HCT116 (cell line): Measurements from ENCODE around the gene AUTS2. TPM values are rescaled to one million over a fixed set of nuclear protein-coding genes. Genes with fewer than 3 reads are reported as not detected.

Source experiments
- ATAC-seq: fragments of 200-7000 bp; cut with Tn5 transposase; 2 replicates; pipeline ENCODE4 v1.9.1; 2020; ENCODE audit warnings: mild to moderate bottlenecking, moderate library complexity
- BruUV-seq: library from RNA; stranded (reverse); fragments of 400-500 nt; replicated peaks from 2 replicates; lab custom pipeline; 2021; lab: Mats Ljungman, UMichigan
- CTCF ChIA-PET: fragments of 300-600 bp; sonication (Branson Sonifier 250); formaldehyde crosslinking; loops from one replicate; lab custom pipeline; 2021; ENCODE audit warnings: antibody characterized with exemption; lab: Charles Lee
- POLR2A ChIA-PET: fragments of 300-600, 350-600 bp; sonication (Branson Sonifier 250); formaldehyde crosslinking; loops from one replicate; lab custom pipeline; 2021; ENCODE audit warnings: antibody characterized with exemption; lab: Charles Lee
- RAD21 ChIA-PET, 2 experiments: fragments of 300-600 bp; sonication (Branson Sonifier 250); formaldehyde crosslinking; loops; one replicate each; lab custom pipeline; 2023; ENCODE audit warnings: low total read pairs in 2 of 2; ENCODE audit not compliant: uncharacterized antibody in 2 of 2, unreplicated experiment in 2 of 2, low non-redundant PET in 1 of 2; lab: Charles Lee
- DNase-seq: peaks from one replicate; pipeline ENCODE4 v3.0.0-alpha.2; 2010; ENCODE audit warnings: low read depth, low spot score
- H2AFZ ChIP-seq: fragments of 200-600 bp; shearing (Covaris generic), sonication (generic); 2 replicates; pipeline ENCODE4 v1.6.1; 2017; ENCODE audit warnings: low read depth, mixed run types, mixed read lengths, antibody characterized with exemption, low read length; ENCODE audit not compliant: poor library complexity, severe bottlenecking
- H3K27ac ChIP-seq: 2 replicates; pipeline ENCODE4 v1.5.1; 2012; ENCODE audit warnings: low read depth, low read length
- H3K27me3 ChIP-seq: fragments of 200-600 bp; sonication (generic); 2 replicates; pipeline ENCODE4 v1.6.1; 2016; ENCODE audit warnings: mixed run types, low read length, mixed read lengths; ENCODE audit not compliant: insufficient read depth
- H3K36me3 ChIP-seq, 2 experiments: fragments of 200-500 bp in 1 of 2; fragments of 200-600 bp in 1 of 2; sonication (Bioruptor generic) in 1 of 2; sonication (generic) in 1 of 2; 2 replicates each; pipeline versions ENCODE4 v1.5.1 to v1.6.1; 2014 to 2016; ENCODE audit warnings: low read length in 2 of 2, inconsistent platforms in 1 of 2, mixed read lengths in 1 of 2, mixed run types in 1 of 2; ENCODE audit not compliant: insufficient read depth in 2 of 2, control insufficient read depth in 1 of 2
- H3K4me1 ChIP-seq, 2 experiments: fragments of 200-600 bp in 1 of 2; sonication (generic) in 1 of 2; 2 replicates each; pipeline versions ENCODE4 v1.5.1 to v1.6.1; 2012 to 2017; ENCODE audit warnings: low read length in 2 of 2, inconsistent platforms in 1 of 2, mild to moderate bottlenecking in 1 of 2, mixed read lengths in 1 of 2, mixed run types in 1 of 2, moderate library complexity in 1 of 2; ENCODE audit not compliant: insufficient read depth in 2 of 2, control insufficient read depth in 1 of 2
- H3K4me2 ChIP-seq: fragments of 200-600 bp; sonication (generic); 2 replicates; pipeline ENCODE4 v1.6.1; 2017; ENCODE audit warnings: mixed run types, low read length, mixed read lengths
- H3K4me3 ChIP-seq, 2 experiments: fragments of 200-600 bp in 1 of 2; sonication (generic) in 1 of 2; replicated peaks in 1 of 2; 2 replicates each; pipeline ENCODE4 v1.5.1; 2011 to 2016; ENCODE audit warnings: low read length in 2 of 2, control low read depth in 1 of 2, low read depth in 1 of 2, mild to moderate bottlenecking in 1 of 2, mixed read lengths in 1 of 2, mixed run types in 1 of 2
- H3K79me2 ChIP-seq: fragments of 200-600 bp; sonication (generic); 2 replicates; pipeline ENCODE4 v1.6.1; 2017; ENCODE audit warnings: mild to moderate bottlenecking, mixed run types, low read length, moderate library complexity, mixed read lengths; ENCODE audit not compliant: insufficient read depth
- H3K9ac ChIP-seq: fragments of 200-600 bp; sonication (generic); 2 replicates; pipeline ENCODE4 v1.6.1; 2016; ENCODE audit warnings: low read length, mixed read lengths
- H3K9me2 ChIP-seq: fragments of 200-600 bp; sonication (generic), shearing (Covaris generic); 2 replicates; pipeline ENCODE4 v1.6.1; 2017; ENCODE audit warnings: mixed run types, mild to moderate bottlenecking, moderate library complexity; ENCODE audit not compliant: insufficient read depth
- H3K9me3 ChIP-seq, 2 experiments: fragments of 200-500 bp in 1 of 2; fragments of 200-600 bp in 1 of 2; sonication (Bioruptor generic) in 1 of 2; sonication (generic) in 1 of 2; 2 replicates each; pipeline ENCODE4 v1.6.1; 2014 to 2017; ENCODE audit warnings: low read length in 2 of 2, mixed read lengths in 2 of 2, inconsistent platforms in 1 of 2, low read depth in 1 of 2, mild to moderate bottlenecking in 1 of 2, mixed run types in 1 of 2, moderate library complexity in 1 of 2; ENCODE audit not compliant: control insufficient read depth in 1 of 2, insufficient read depth in 1 of 2
- H4K20me1 ChIP-seq: fragments of 200-600 bp; sonication (generic), shearing (Covaris generic); 2 replicates; pipeline ENCODE4 v1.6.1; 2017; ENCODE audit warnings: mixed run types, mild to moderate bottlenecking, moderate library complexity; ENCODE audit not compliant: insufficient read depth
- CEBPB ChIP-seq: IDR thresholded peaks from 2 replicates; pipeline ENCODE4 v1.6.1; 2012; ENCODE audit warnings: low read depth
- CTCF ChIP-seq, 3 experiments: fragments of 200-600 bp in 1 of 3; sonication (generic) in 1 of 3; IDR thresholded peaks in 2 of 3; conservative IDR thresholded peaks in 1 of 3; 2 replicates each; pipeline ENCODE4 v1.5.1; 2012 to 2017; ENCODE audit warnings: low read depth in 2 of 3, low read length in 2 of 3, antibody characterized with exemption in 1 of 3, borderline replicate concordance in 1 of 3, control low read depth in 1 of 3, mild to moderate bottlenecking in 1 of 3, mixed read lengths in 1 of 3, mixed run types in 1 of 3, moderate library complexity in 1 of 3; ENCODE audit not compliant: insufficient read depth in 1 of 3
- EGR1 ChIP-seq: IDR thresholded peaks from 2 replicates; pipeline ENCODE4 v1.6.1; 2012; ENCODE audit warnings: low read depth
- ELF1 ChIP-seq: IDR thresholded peaks from 2 replicates; pipeline ENCODE4 v1.6.1; 2012; ENCODE audit warnings: low read depth, borderline replicate concordance
- EZH2phosphoT487 ChIP-seq: fragments of 200-600 bp; IDR thresholded peaks from 2 replicates; pipeline ENCODE4 v1.6.1; 2018; ENCODE audit warnings: antibody characterized with exemption, borderline replicate concordance
- FOSL1 ChIP-seq: IDR thresholded peaks from 2 replicates; pipeline ENCODE4 v1.6.1; 2012; ENCODE audit warnings: low read depth
- JUND ChIP-seq: IDR thresholded peaks from 2 replicates; pipeline ENCODE4 v1.6.1; 2012
- SIN3A ChIP-seq: IDR thresholded peaks from 2 replicates; pipeline ENCODE4 v1.6.1; 2012; ENCODE audit warnings: low read depth
- SP1 ChIP-seq: IDR thresholded peaks from 2 replicates; pipeline ENCODE4 v1.6.1; 2012; ENCODE audit warnings: low read depth
- TCF7L2 ChIP-seq: IDR thresholded peaks from 2 replicates; pipeline ENCODE4 v1.7.0; 2011; ENCODE audit warnings: borderline replicate concordance, inconsistent platforms; ENCODE audit not compliant: insufficient read depth, insufficient read length; ENCODE audit errors: extremely low read depth
- YY1 ChIP-seq: IDR thresholded peaks from 2 replicates; pipeline ENCODE4 v1.6.1; 2011; ENCODE audit warnings: low read length, low read depth, moderate library complexity, mild to moderate bottlenecking; ENCODE audit not compliant: insufficient replicate concordance; ENCODE audit errors: extremely low read depth
- ZBTB33 ChIP-seq: IDR thresholded peaks from 2 replicates; pipeline ENCODE4 v1.6.1; 2011; ENCODE audit warnings: mild to moderate bottlenecking, low read length, moderate library complexity; ENCODE audit not compliant: insufficient replicate concordance; ENCODE audit errors: extremely low read depth
- ZFX ChIP-seq: fragments of 450-650 bp; IDR thresholded peaks from 2 replicates; pipeline ENCODE4 v1.6.1; 2017
- ZNF274 ChIP-seq: fragments of 200-500 bp; sonication (Bioruptor generic); IDR thresholded peaks from 2 replicates; pipeline ENCODE4 v1.6.1; 2014; ENCODE audit warnings: mild to moderate bottlenecking, low read depth, low read length, inconsistent platforms
- intact Hi-C: fragments of 100-400 bp; cut with micrococcal nuclease; formaldehyde crosslinking; loops from 2 replicates; pipeline ENCODE4 v1.10.0; 2022
- total RNA-seq: library from RNA; stranded (reverse); gene quantifications from one replicate; pipeline ENCODE4 v1.2.1, GENCODE V29; 2021; ENCODE audit not compliant: unreplicated experiment

The AUTS2 gene
- total RNA-seq, 1 experiment from 2014 or later = 0.93 TPM

- Histone ChIP-seq H3K9me3 (peaks cover 0 to 9% of the 10 kb centered on the region in 2 experiments; a peak in 2 of 4 replicates), H3K4me1 (no peaks in the 10 kb centered on the region), H3K36me3 (no peaks in the 10 kb centered on the region), H3K79me2 (no peaks in the 10 kb centered on the region), H4K20me1 (no peaks in the 10 kb centered on the region), H3K4me2 (no peak overlapping the region), H3K27ac (no peak overlapping the region), H3K27me3 (no peaks in the 10 kb centered on the region), H2AFZ (no peak overlapping the region), H3K9me2 (no peaks in the 10 kb centered on the region), H3K9ac (no peak overlapping the region), H3K4me3 (no peak overlapping the region)
- TF ChIP-seq CTCF (IDR thresholded peaks at IDR 0.05 in 2 of 3, conservative IDR thresholded peaks at IDR 0.05 in 1 of 3; ENCODE audit: borderline replicate concordance in 1 of 3, insufficient read depth in 1 of 3, low read depth in 2 of 3, low read length in 2 of 3) (no peak), ELF1 (no peak)
- ChIA-PET RAD21 (no interaction called here), CTCF (no interaction called here), POLR2A (no interaction called here)
- DNase-seq = no peak
- BruUV-seq = no TSS peak
- intact Hi-C loops = no loop called here
- ATAC-seq = no peak
Observed at GRCh38 chr7:70793060-70793459, 1194.8 kb downstream of the AUTS2 start.

- no peaks in the 10 kb centered on the region for H4K20me1 ChIP-seq
- BruUV-seq = no TSS peak
- ChIA-PET RAD21 (no interaction called here), POLR2A (no interaction called here), CTCF (no interaction called here)
- no peak overlapping the region for H3K9ac ChIP-seq
- H3K9me2 ChIP-seq = no peaks in the 10 kb centered on the region
- no peak overlapping the region for H3K27ac ChIP-seq
- no peak overlapping the region for H3K4me3 ChIP-seq
- no peaks in the 10 kb centered on the region for H3K27me3 ChIP-seq
- no peaks in the 10 kb centered on the region for H3K79me2 ChIP-seq
- ATAC-seq (no peak), DNase-seq (no peak)
- peaks cover 0 to 8% of the 10 kb centered on the region in 2 experiments; a peak in 2 of 4 replicates for H3K9me3 ChIP-seq
- intact Hi-C loops = no loop called here
- no peaks in the 10 kb centered on the region for H3K4me1 ChIP-seq
- H3K36me3 ChIP-seq = no peaks in the 10 kb centered on the region
- no peak overlapping the region for H2AFZ ChIP-seq
- no peak overlapping the region for H3K4me2 ChIP-seq
- no peak for TF ChIP-seq YY1
- no peak for TF ChIP-seq SP1
- TF ChIP-seq EZH2phosphoT487 = no peak
- no peak for TF ChIP-seq ZFX
- no peak for TF ChIP-seq ZNF274
- TF ChIP-seq TCF7L2 = no peak
- no peak for TF ChIP-seq EGR1
- TF ChIP-seq ELF1 = no peak
- TF ChIP-seq FOSL1 = no peak
- TF ChIP-seq CEBPB = no peak
- TF ChIP-seq CTCF (IDR thresholded peaks at IDR 0.05 in 2 of 3, conservative IDR thresholded peaks at IDR 0.05 in 1 of 3; ENCODE audit: borderline replicate concordance in 1 of 3, insufficient read depth in 1 of 3, low read depth in 2 of 3, low read length in 2 of 3) = no peak
- TF ChIP-seq SIN3A = no peak
- TF ChIP-seq JUND = no peak
- TF ChIP-seq ZBTB33 = no peak
Observed at GRCh38 chr7:70793821-70794220, 1195.5 kb downstream of the AUTS2 start.
